Measurements from ENCODE around the gene PBRM1. TPM values are rescaled to one million over a fixed set of nuclear protein-coding genes. Genes with fewer than 3 reads are reported as not detected.

The PBRM1 gene
- total and polyA plus RNA-seq, 2 of the 13 experiments (the other 11 are each of a cell fraction or from before 2014, with no cell fraction given), result 10.9 to 33.2 TPM

DNA sequence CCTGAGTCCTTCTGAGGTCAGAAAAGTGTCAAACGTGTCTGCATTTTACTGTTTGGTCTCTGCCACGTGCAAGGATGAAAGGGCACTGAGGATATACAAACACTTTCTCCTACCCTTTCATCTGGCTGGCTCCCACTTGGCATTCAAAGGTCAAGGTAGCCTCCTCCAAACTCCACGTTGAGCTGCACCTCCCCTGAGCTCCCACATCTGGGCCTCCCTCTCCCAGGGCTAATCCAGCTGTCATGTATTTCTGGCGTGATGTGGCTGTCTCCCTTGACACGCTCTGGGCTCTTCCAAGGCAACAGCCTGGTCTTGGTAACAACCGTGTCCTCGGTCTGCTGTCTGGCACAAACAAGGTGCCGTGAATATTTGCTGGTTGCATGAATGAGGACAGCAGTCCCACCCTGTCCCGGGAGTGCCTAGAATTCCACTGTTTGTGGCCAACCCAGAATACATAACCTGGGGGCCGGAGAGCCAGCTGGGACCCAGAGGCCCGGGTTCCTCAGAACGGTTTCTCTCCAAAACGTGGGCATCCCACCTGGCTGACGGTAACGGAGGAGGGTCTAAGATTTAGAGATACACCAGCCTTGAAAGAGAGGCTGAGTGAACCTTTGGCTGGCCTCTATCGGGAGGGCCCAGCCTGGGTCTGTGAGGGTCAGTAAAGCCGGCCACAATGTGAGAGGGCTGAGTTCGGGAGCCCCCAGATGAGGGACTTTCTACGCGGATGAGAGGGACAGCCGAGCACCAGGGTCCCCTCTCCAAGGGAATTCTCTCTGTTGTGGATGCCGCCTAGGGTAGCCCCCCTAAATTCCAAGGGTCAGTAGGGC lies 19.1 kb upstream of the PBRM1 start (continued):
- TF ChIP-seq, protein P1, sequence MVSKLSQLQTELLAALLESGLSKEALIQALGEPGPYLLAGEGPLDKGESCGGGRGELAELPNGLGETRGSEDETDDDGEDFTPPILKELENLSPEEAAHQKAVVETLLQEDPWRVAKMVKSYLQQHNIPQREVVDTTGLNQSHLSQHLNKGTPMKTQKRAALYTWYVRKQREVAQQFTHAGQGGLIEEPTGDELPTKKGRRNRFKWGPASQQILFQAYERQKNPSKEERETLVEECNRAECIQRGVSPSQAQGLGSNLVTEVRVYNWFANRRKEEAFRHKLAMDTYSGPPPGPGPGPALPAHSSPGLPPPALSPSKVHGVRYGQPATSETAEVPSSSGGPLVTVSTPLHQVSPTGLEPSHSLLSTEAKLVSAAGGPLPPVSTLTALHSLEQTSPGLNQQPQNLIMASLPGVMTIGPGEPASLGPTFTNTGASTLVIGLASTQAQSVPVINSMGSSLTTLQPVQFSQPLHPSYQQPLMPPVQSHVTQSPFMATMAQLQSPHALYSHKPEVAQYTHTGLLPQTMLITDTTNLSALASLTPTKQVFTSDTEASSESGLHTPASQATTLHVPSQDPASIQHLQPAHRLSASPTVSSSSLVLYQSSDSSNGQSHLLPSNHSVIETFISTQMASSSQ (IDR thresholded peaks at IDR 0.05; ENCODE audit: low read depth), result 0 out of 2 replicates have a peak, but pooled peaks have one; percentile 31
- TF ChIP-seq, protein P1 (CRISPR knock-in tag; IDR thresholded peaks at IDR 0.05; ENCODE audit: borderline replicate concordance), result peak; percentile 74; the same call in 1 of the 2 replicates
- TF ChIP-seq RFX5 (IDR thresholded peaks at IDR 0.05; ENCODE audit: low read depth, low read length), result 0 out of 2 replicates have a peak, but pooled peaks have one; percentile 49
- TF ChIP-seq CREM (IDR thresholded peaks at IDR 0.05), result peak; percentile 75; the same call in 1 of the 2 replicates
- TF ChIP-seq CREM (CRISPR knock-in tag; IDR thresholded peaks at IDR 0.05), result no peak
- TF ChIP-seq RXRA (CRISPR knock-in tag; IDR thresholded peaks at IDR 0.05), result peak; percentile 94
- 0 out of 2 replicates have a peak, but pooled peaks have one; percentile 30 for TF ChIP-seq SATB2 (CRISPR knock-in tag; IDR thresholded peaks at IDR 0.05)
- TF ChIP-seq NR3C1 (CRISPR knock-in tag; IDR thresholded peaks at IDR 0.05), result no peak
- peak; percentile 77; the same call in 1 of the 2 replicates for TF ChIP-seq ZNF788 (CRISPR knock-in tag; IDR thresholded peaks at IDR 0.05; ENCODE audit: borderline replicate concordance)
- TF ChIP-seq, protein P2, sequence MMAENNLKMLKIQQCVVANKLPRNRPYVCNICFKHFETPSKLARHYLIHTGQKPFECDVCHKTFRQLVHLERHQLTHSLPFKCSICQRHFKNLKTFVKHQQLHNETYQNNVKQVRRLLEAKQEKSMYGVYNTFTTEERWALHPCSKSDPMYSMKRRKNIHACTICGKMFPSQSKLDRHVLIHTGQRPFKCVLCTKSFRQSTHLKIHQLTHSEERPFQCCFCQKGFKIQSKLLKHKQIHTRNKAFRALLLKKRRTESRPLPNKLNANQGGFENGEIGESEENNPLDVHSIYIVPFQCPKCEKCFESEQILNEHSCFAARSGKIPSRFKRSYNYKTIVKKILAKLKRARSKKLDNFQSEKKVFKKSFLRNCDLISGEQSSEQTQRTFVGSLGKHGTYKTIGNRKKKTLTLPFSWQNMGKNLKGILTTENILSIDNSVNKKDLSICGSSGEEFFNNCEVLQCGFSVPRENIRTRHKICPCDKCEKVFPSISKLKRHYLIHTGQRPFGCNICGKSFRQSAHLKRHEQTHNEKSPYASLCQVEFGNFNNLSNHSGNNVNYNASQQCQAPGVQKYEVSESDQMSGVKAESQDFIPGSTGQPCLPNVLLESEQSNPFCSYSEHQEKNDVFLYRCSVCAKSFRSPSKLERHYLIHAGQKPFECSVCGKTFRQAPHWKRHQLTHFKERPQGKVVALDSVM (CRISPR knock-in tag; IDR thresholded peaks at IDR 0.05), result peak; percentile 89
- TF ChIP-seq, protein P3, sequence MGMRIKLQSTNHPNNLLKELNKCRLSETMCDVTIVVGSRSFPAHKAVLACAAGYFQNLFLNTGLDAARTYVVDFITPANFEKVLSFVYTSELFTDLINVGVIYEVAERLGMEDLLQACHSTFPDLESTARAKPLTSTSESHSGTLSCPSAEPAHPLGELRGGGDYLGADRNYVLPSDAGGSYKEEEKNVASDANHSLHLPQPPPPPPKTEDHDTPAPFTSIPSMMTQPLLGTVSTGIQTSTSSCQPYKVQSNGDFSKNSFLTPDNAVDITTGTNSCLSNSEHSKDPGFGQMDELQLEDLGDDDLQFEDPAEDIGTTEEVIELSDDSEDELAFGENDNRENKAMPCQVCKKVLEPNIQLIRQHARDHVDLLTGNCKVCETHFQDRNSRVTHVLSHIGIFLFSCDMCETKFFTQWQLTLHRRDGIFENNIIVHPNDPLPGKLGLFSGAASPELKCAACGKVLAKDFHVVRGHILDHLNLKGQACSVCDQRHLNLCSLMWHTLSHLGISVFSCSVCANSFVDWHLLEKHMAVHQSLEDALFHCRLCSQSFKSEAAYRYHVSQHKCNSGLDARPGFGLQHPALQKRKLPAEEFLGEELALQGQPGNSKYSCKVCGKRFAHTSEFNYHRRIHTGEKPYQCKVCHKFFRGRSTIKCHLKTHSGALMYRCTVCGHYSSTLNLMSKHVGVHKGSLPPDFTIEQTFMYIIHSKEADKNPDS (CRISPR knock-in tag; IDR thresholded peaks at IDR 0.05), result peak; percentile 41; the same call in 1 of the 2 replicates
- TF ChIP-seq, protein P4, sequence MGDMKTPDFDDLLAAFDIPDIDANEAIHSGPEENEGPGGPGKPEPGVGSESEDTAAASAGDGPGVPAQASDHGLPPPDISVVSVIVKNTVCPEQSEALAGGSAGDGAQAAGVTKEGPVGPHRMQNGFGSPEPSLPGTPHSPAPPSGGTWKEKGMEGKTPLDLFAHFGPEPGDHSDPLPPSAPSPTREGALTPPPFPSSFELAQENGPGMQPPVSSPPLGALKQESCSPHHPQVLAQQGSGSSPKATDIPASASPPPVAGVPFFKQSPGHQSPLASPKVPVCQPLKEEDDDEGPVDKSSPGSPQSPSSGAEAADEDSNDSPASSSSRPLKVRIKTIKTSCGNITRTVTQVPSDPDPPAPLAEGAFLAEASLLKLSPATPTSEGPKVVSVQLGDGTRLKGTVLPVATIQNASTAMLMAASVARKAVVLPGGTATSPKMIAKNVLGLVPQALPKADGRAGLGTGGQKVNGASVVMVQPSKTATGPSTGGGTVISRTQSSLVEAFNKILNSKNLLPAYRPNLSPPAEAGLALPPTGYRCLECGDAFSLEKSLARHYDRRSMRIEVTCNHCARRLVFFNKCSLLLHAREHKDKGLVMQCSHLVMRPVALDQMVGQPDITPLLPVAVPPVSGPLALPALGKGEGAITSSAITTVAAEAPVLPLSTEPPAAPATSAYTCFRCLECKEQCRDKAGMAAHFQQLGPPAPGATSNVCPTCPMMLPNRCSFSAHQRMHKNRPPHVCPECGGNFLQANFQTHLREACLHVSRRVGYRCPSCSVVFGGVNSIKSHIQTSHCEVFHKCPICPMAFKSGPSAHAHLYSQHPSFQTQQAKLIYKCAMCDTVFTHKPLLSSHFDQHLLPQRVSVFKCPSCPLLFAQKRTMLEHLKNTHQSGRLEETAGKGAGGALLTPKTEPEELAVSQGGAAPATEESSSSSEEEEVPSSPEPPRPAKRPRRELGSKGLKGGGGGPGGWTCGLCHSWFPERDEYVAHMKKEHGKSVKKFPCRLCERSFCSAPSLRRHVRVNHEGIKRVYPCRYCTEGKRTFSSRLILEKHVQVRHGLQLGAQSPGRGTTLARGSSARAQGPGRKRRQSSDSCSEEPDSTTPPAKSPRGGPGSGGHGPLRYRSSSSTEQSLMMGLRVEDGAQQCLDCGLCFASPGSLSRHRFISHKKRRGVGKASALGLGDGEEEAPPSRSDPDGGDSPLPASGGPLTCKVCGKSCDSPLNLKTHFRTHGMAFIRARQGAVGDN (CRISPR knock-in tag; IDR thresholded peaks at IDR 0.05), result peak; percentile 2; the same call in 1 of the 2 replicates
- TF ChIP-seq, protein P5, sequence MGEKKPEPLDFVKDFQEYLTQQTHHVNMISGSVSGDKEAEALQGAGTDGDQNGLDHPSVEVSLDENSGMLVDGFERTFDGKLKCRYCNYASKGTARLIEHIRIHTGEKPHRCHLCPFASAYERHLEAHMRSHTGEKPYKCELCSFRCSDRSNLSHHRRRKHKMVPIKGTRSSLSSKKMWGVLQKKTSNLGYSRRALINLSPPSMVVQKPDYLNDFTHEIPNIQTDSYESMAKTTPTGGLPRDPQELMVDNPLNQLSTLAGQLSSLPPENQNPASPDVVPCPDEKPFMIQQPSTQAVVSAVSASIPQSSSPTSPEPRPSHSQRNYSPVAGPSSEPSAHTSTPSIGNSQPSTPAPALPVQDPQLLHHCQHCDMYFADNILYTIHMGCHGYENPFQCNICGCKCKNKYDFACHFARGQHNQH (CRISPR knock-in tag; IDR thresholded peaks at IDR 0.05), result no peak
- TF ChIP-seq ZNF317 (CRISPR knock-in tag; IDR thresholded peaks at IDR 0.05), result 0 out of 2 replicates have a peak, but pooled peaks have one; percentile 6
